Spleen (tissue), 7 donors: ENCODE results near the gene RHOC.
A peak's percentile ranks its signal among the peaks of the same experiment; 100 is the strongest.

Source experiments
- POLR2A ChIP-seq, 3 donors: fragments of 450-650 bp; IDR thresholded peaks; one replicate each; pipeline ENCODE4 v1.5.1; 2017; ENCODE audit warnings: antibody characterized with exemption in 3 of 3, mild to moderate bottlenecking in 1 of 3
- POLR2AphosphoS5 ChIP-seq, 3 donors: sonication (generic); formaldehyde crosslinking; IDR thresholded peaks; one replicate each; pipeline ENCODE4 v1.5.1; 2017; ENCODE audit warnings: antibody characterized with exemption in 3 of 3
- TF ChIP-seq, protein P1 (sequence below), 11 experiments: fragments of 200-600 bp in 7 of 11; fragments of 450-650 bp in 4 of 11; sonication (generic) in 4 of 11; IDR thresholded peaks in 8 of 11; conservative IDR thresholded peaks in 3 of 11; 1 replicate in 7 of 11; 2 replicates in 4 of 11; pipeline versions ENCODE4 v1.4.0 to v1.8.0; 2016 to 2021; ENCODE audit warnings: antibody characterized with exemption in 11 of 11, inconsistent platforms in 4 of 11, mild to moderate bottlenecking in 1 of 11
- donor health status: DM: no; HTN: no; CAD: no; lungs with moderate emphysema.
- donor health status: DM: no; HTN: no; CAD: no.
- donor health status: DM: no; HTN: no; CAD: no.

DNA sequence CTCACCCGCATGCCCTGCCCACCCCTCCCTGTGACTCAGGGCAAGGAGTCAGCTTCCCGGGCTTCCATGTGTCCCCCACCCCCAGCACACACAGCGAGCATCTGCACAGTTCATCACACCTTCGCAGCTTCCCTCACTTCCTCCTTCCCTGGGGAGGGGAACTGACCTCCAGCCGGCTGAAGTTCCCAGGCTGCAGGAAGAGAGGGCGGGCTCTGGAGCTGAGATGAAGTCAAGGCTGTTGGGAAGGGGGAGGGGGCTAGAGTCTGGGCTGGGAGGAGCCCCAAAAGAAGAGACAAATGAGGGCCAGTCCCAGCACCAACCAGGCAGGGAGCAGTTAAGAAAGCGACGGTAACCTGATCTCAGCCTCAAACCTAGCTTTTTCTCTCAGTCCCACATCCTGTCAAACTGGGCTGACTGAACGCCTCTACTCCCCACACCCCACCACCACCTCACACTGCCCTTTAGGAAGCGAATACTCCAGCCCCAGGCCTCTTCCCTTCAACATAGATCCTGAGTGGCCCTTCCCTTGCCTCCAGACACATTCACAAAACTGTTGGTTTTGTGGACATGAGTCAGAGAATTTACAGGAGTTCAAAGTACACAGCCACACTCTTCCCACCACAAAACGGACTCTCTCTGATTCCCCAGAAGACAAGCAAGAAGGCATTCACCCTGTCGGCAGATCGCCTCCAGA lies 1.8 kb downstream of the RHOC start:
- TF ChIP-seq, protein P1, sequence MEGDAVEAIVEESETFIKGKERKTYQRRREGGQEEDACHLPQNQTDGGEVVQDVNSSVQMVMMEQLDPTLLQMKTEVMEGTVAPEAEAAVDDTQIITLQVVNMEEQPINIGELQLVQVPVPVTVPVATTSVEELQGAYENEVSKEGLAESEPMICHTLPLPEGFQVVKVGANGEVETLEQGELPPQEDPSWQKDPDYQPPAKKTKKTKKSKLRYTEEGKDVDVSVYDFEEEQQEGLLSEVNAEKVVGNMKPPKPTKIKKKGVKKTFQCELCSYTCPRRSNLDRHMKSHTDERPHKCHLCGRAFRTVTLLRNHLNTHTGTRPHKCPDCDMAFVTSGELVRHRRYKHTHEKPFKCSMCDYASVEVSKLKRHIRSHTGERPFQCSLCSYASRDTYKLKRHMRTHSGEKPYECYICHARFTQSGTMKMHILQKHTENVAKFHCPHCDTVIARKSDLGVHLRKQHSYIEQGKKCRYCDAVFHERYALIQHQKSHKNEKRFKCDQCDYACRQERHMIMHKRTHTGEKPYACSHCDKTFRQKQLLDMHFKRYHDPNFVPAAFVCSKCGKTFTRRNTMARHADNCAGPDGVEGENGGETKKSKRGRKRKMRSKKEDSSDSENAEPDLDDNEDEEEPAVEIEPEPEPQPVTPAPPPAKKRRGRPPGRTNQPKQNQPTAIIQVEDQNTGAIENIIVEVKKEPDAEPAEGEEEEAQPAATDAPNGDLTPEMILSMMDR (IDR thresholded peaks at IDR 0.05 in 8 of 11, conservative IDR thresholded peaks at IDR 0.05 in 3 of 11) = no peak
- TF ChIP-seq POLR2A (IDR thresholded peaks at IDR 0.05) = peak in 1 of 3 donors; percentile 85
- TF ChIP-seq POLR2AphosphoS5 (IDR thresholded peaks at IDR 0.05) = peak; percentile 76 to 89 (median 89)
